B cell (primary cell): ENCODE results near the gene KCNJ10. TPM values are rescaled to one million over a fixed set of nuclear protein-coding genes. Genes with fewer than 3 reads are reported as not detected.

Source experiments
- ATAC-seq: fragments of 200-7000 bp; cut with Tn5 transposase; one replicate; pipeline ENCODE4 v1.10.0; 2021; ENCODE audit warnings: low read depth, mild to moderate bottlenecking, moderate number of reproducible peaks, moderate library complexity
- CTCF ChIA-PET: fragments of 350-600 bp; sonication (Branson Sonifier 250); formaldehyde crosslinking; loops from one replicate; lab custom pipeline; 2021; ENCODE audit warnings: antibody characterized with exemption, inconsistent platforms; lab: Charles Lee
- POLR2A ChIA-PET: fragments of 350-600 bp; sonication (Branson Sonifier 250); formaldehyde crosslinking; loops from one replicate; lab custom pipeline; 2021; ENCODE audit warnings: antibody characterized with exemption; lab: Charles Lee
- DNase-seq: peaks from one replicate; pipeline ENCODE4 v3.0.0; 2013
- H2AFZ ChIP-seq: 2 replicates; pipeline ENCODE4 v1.6.1; 2012; ENCODE audit warnings: mild to moderate bottlenecking, low read depth, low read length; ENCODE audit not compliant: insufficient read depth, poor library complexity, severe bottlenecking
- H3K27ac ChIP-seq, 2 donors: 1 replicate in 1 of 2; 2 replicates in 1 of 2; pipeline ENCODE4 v1.5.1; 2012 to 2013; ENCODE audit warnings: low read length in 2 of 2, mild to moderate bottlenecking in 2 of 2, moderate library complexity in 1 of 2
- H3K27me3 ChIP-seq, 4 experiments: fragments of 200-600 bp in 1 of 4; sonication (generic) in 1 of 4; replicated peaks in 1 of 4; 1 replicate in 2 of 4; 2 replicates in 2 of 4; pipeline versions ENCODE4 v1.6.1 to v1.7.0; 2013 to 2016; ENCODE audit warnings: low read length in 3 of 4, mild to moderate bottlenecking in 2 of 4, mixed read lengths in 1 of 4, moderate library complexity in 1 of 4; ENCODE audit not compliant: insufficient read depth in 4 of 4, control insufficient read depth in 3 of 4; ENCODE audit errors: control extremely low read depth in 1 of 4
- H3K36me3 ChIP-seq, 2 experiments: replicated peaks in 1 of 2; 1 replicate in 1 of 2; 2 replicates in 1 of 2; pipeline versions ENCODE4 v1.6.1 to v1.7.1; 2013; ENCODE audit warnings: low read length in 1 of 2; ENCODE audit not compliant: insufficient read depth in 2 of 2, control insufficient read depth in 1 of 2; ENCODE audit errors: control extremely low read depth in 1 of 2, extremely low read depth in 1 of 2
- H3K4me1 ChIP-seq, 2 donors: fragments of 200-600 bp in 1 of 2; sonication (generic) in 1 of 2; 1 replicate in 1 of 2; 2 replicates in 1 of 2; pipeline versions ENCODE4 v1.5.1 to v1.6.1; 2013 to 2017; ENCODE audit warnings: low read length in 2 of 2; ENCODE audit not compliant: control insufficient read depth in 2 of 2, insufficient read depth in 2 of 2
- H3K4me2 ChIP-seq: replicated peaks from 2 replicates; pipeline ENCODE3; 2012; ENCODE audit warnings: mild to moderate bottlenecking, low read depth, low read length; ENCODE audit not compliant: poor library complexity, severe bottlenecking
- H3K4me3 ChIP-seq, 5 experiments: fragments of 200-600 bp in 1 of 5; sonication (generic) in 1 of 5; 1 replicate in 3 of 5; 2 replicates in 2 of 5; pipeline versions ENCODE4 v1.5.1 to v1.7.0; 2011 to 2016; ENCODE audit warnings: low read length in 4 of 5, mild to moderate bottlenecking in 4 of 5, low read depth in 2 of 5, control low read depth in 1 of 5, moderate library complexity in 1 of 5; ENCODE audit not compliant: insufficient read depth in 1 of 5; ENCODE audit errors: control extremely low read depth in 1 of 5, extremely low read depth in 1 of 5
- H3K79me2 ChIP-seq: fragments of 200-600 bp; sonication (generic); one replicate; pipeline ENCODE4 v1.6.0; 2016; ENCODE audit warnings: low read length; ENCODE audit not compliant: control insufficient read depth, insufficient read depth
- H3K9ac ChIP-seq: fragments of 200-600 bp; sonication (generic); 2 replicates; pipeline ENCODE4 v1.6.1; 2017; ENCODE audit warnings: mild to moderate bottlenecking, low read length, moderate library complexity
- H3K9me3 ChIP-seq, 3 donors: one replicate each; pipeline versions ENCODE4 v1.6.1 to v1.7.1; 2013; ENCODE audit warnings: low read length in 2 of 3; ENCODE audit not compliant: control insufficient read depth in 2 of 3, insufficient read depth in 1 of 3; ENCODE audit errors: control extremely low read depth in 1 of 3
- H4K20me1 ChIP-seq: 2 replicates; pipeline ENCODE4 v1.6.0; 2012; ENCODE audit warnings: mild to moderate bottlenecking, low read length; ENCODE audit not compliant: insufficient read depth, control insufficient read depth, poor library complexity, severe bottlenecking
- H3K27ac Mint-ChIP-seq: one replicate; pipeline ENCODE4 v1.8.0; 2021; ENCODE audit warnings: mixed read lengths
- H3K27me3 Mint-ChIP-seq: one replicate; pipeline ENCODE4 v1.8.0; 2021; ENCODE audit warnings: mixed read lengths
- H3K4me1 Mint-ChIP-seq: one replicate; pipeline ENCODE4 v1.8.0; 2021; ENCODE audit warnings: mixed read lengths
- H3K4me3 Mint-ChIP-seq: one replicate; pipeline ENCODE4 v1.8.0; 2021; ENCODE audit warnings: mixed read lengths
- H3K9me3 Mint-ChIP-seq: one replicate; pipeline ENCODE4 v1.8.0; 2022; ENCODE audit warnings: mixed read lengths; ENCODE audit not compliant: insufficient read depth
- EZH2 ChIP-seq: IDR thresholded peaks from 2 replicates; pipeline ENCODE4 v1.6.1; 2012; ENCODE audit warnings: borderline replicate concordance, low read depth, mild to moderate bottlenecking, moderate library complexity, low read length; ENCODE audit not compliant: insufficient read depth, poor library complexity, severe bottlenecking
- WGBS: methylation state at CpG from one replicate; pipeline ENCODE4 v1.1.5; 2013; ENCODE audit warnings: missing lambda C conversion rate; ENCODE audit not compliant: insufficient coverage; 5-methylcytosine and 5-hydroxymethylcytosine counted together
- intact Hi-C: fragments of 100-400 bp; cut with micrococcal nuclease; formaldehyde crosslinking; loops from one replicate; pipeline ENCODE4 v1.10.0; 2022
- polyA plus RNA-seq: library from polyadenylated mRNA; depleted of rRNA; stranded (reverse); fragments of >200 nt; gene quantifications from 2 replicates; pipeline ENCODE4 v1.2.3, GENCODE V29; 2012
- total RNA-seq, 2 donors: library from RNA; stranded (reverse); fragments of 120-200 nt in 1 of 2; gene quantifications; 1 replicate in 1 of 2; 2 replicates in 1 of 2; pipeline versions ENCODE4 v1.2.3 to v1.2.4, GENCODE V29; 2013 to 2022
- TF ChIP-seq, protein P1 (sequence below): fragments of 200-600 bp; IDR thresholded peaks from one replicate; pipeline ENCODE4 v1.8.0; 2022; ENCODE audit warnings: antibody characterized with exemption, mild to moderate bottlenecking

Gene KCNJ10
- total and polyA plus RNA-seq, 2 donors (not counting 1 experiment from before 2014, with no cell fraction given): not detected

DNA sequence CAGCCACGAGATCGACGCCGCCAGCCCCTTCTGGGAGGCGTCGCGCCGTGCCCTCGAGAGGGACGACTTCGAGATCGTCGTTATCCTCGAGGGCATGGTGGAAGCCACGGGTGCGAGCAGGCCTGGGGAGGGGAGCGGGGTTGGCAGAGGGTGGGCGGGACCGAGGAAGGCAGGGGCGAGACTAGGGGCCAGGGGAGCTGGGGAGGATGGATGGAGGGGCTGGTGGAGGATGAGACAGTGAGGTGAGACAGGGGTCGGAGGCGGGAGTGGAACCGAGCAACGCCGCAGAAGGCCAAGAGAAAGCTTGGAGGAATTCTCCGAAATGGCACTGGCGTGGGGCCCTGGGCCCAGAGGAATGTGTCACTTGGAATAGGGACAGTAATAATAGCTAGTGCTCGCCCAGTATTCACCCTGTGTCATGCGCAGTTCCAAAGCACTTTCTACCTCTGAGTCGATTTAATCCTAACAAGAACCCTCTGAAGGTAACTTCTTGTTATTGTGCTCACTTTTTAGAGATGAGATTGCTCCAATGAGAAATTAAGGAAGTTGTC, 14.9 kb upstream of the KCNJ10 start:
- Histone ChIP-seq H4K20me1 (no peaks in the 10 kb centered on the region), H3K9me3 (peaks cover 0 to 4% (median 0%) of the 10 kb centered on the region in 3 donors), H3K4me3 (no peak overlapping the region), H3K27me3 (peaks cover 0 to 32% (median 27%) of the 10 kb centered on the region in 4 experiments), H3K27ac (no peak overlapping the region), H2AFZ (no peak overlapping the region), H3K4me2 (no peak overlapping the region), H3K4me1 (peaks cover 6 to 9% of the 10 kb centered on the region in 2 donors), H3K36me3 (peaks cover 0 to 24% of the 10 kb centered on the region in 2 experiments), H3K79me2 (no peaks in the 10 kb centered on the region), H3K9ac (no peak overlapping the region)
- Mint-ChIP-seq H3K27ac (no peak overlapping the region), H3K4me3 (no peak overlapping the region), H3K9me3 (no peaks in the 10 kb centered on the region), H3K4me1 (peaks cover 12% of the 10 kb centered on the region), H3K27me3 (peaks cover 31% of the 10 kb centered on the region)
- ChIA-PET CTCF (interaction anchor here (0.7 to 8.9 kb wide), 20 partner anchors 9 to 292 kb away, joined by 3 to 112 read pairs (median 6); partner anchors contain the start of genes IGSF8 and KCNJ10), POLR2A (interaction anchor here (1.4 kb wide), 1 partner anchor 14 kb away, joined by 5 read pairs; the partner anchor contains the start of gene IGSF8)
- TF ChIP-seq EZH2: no peak
- TF ChIP-seq, protein P1, sequence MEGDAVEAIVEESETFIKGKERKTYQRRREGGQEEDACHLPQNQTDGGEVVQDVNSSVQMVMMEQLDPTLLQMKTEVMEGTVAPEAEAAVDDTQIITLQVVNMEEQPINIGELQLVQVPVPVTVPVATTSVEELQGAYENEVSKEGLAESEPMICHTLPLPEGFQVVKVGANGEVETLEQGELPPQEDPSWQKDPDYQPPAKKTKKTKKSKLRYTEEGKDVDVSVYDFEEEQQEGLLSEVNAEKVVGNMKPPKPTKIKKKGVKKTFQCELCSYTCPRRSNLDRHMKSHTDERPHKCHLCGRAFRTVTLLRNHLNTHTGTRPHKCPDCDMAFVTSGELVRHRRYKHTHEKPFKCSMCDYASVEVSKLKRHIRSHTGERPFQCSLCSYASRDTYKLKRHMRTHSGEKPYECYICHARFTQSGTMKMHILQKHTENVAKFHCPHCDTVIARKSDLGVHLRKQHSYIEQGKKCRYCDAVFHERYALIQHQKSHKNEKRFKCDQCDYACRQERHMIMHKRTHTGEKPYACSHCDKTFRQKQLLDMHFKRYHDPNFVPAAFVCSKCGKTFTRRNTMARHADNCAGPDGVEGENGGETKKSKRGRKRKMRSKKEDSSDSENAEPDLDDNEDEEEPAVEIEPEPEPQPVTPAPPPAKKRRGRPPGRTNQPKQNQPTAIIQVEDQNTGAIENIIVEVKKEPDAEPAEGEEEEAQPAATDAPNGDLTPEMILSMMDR: no peak
- intact Hi-C loops: loop anchor here (1.0 to 2.0 kb wide), 2 partner anchors 14 to 39 kb away; partner anchors contain the start of gene IGSF8
- DNase-seq: no peak
- no peak for ATAC-seq
- 91% methylated on average over 12 of the region's 30 CpGs for WGBS
